Mucosa of descending colon (tissue), 3 donors: ENCODE data around the gene KIAA0040. TPM values are rescaled to one million over a fixed set of nuclear protein-coding genes. Genes with fewer than 3 reads are reported as not detected.
A peak's percentile ranks its signal among the peaks of the same experiment; 100 is the strongest.

Experiments
- ATAC-seq: fragments of 200-7000 bp; cut with Tn5 transposase; one replicate; pipeline ENCODE4 v1.9.1; 2020; ENCODE audit warnings: mild to moderate bottlenecking, moderate library complexity
- DNase-seq, 3 donors: peaks; one replicate each; pipeline ENCODE4 v3.0.0-alpha.2; 2020
- H3K36me3 ChIP-seq: fragments of 200-600 bp; one replicate; pipeline ENCODE4 v1.8.0; 2021; ENCODE audit warnings: low read depth, mild to moderate bottlenecking
- H3K4me1 ChIP-seq: fragments of 200-600 bp; one replicate; pipeline ENCODE4 v1.8.0; 2021; ENCODE audit warnings: low read depth, mild to moderate bottlenecking
- H3K4me3 ChIP-seq: fragments of 200-600 bp; one replicate; pipeline ENCODE4 v1.8.0; 2021; ENCODE audit warnings: mild to moderate bottlenecking
- H3K9me3 ChIP-seq: fragments of 200-600 bp; one replicate; pipeline ENCODE4 v1.8.0; 2021; ENCODE audit warnings: mild to moderate bottlenecking
- intact Hi-C, 2 donors: fragments of 100-400 bp; cut with DNase I in 1 of 2; cut with micrococcal nuclease in 1 of 2; formaldehyde crosslinking; loops; one replicate each; pipeline versions ENCODE4 v1.11.0 to v1.11.1; 2022; cut with DNase I, micrococcal nuclease
- long read RNA-seq, 2 donors: library from polyadenylated mRNA; unstranded; transcript quantifications; one replicate each; pipeline ENCODE4 v2.0.0, GENCODE V29; 2019 to 2021
- total RNA-seq, 3 donors: library from RNA; stranded (reverse); fragmentation: NEBNext Ultra II Directional in 2 of 3; extraction: Animal tissue kit (Norgen Biotek cat#: 25700) in 2 of 3; gene quantifications; one replicate each; pipeline versions ENCODE4 v1.2.1 to v1.2.4, GENCODE V29; 2021 to 2023
- TF ChIP-seq, protein P1 (sequence below): fragments of 200-600 bp; IDR thresholded peaks from one replicate; pipeline ENCODE4 v1.8.0; 2022; ENCODE audit warnings: antibody characterized with exemption, mild to moderate bottlenecking
- donor health status: DM: no; HTN: no; CAD: no; lungs with moderate emphysema.
- donor health status: DM: no; HTN: no; CAD: no.
- donor health status: DM: no; HTN: yes; CAD: no.

KIAA0040 gene
- total RNA-seq: 10 to 100 TPM; 13.3 to 18.8 (median 13.3) TPM
- long read RNA-seq, donor 1, full-length matches to known transcripts: 2 of 3 reads
- long read RNA-seq, donor 1, partial matches to known transcripts: 0 of 3 reads
- long read RNA-seq, donor 1, other reads (novel, unspliced or antisense): 1 of 3 reads
- long read RNA-seq, donor 2, full-length matches to known transcripts: 3 of 4 reads
- long read RNA-seq, donor 2, partial matches to known transcripts: 1 of 4 reads
- long read RNA-seq, donor 2, other reads (novel, unspliced or antisense): 0 of 4 reads

DNA sequence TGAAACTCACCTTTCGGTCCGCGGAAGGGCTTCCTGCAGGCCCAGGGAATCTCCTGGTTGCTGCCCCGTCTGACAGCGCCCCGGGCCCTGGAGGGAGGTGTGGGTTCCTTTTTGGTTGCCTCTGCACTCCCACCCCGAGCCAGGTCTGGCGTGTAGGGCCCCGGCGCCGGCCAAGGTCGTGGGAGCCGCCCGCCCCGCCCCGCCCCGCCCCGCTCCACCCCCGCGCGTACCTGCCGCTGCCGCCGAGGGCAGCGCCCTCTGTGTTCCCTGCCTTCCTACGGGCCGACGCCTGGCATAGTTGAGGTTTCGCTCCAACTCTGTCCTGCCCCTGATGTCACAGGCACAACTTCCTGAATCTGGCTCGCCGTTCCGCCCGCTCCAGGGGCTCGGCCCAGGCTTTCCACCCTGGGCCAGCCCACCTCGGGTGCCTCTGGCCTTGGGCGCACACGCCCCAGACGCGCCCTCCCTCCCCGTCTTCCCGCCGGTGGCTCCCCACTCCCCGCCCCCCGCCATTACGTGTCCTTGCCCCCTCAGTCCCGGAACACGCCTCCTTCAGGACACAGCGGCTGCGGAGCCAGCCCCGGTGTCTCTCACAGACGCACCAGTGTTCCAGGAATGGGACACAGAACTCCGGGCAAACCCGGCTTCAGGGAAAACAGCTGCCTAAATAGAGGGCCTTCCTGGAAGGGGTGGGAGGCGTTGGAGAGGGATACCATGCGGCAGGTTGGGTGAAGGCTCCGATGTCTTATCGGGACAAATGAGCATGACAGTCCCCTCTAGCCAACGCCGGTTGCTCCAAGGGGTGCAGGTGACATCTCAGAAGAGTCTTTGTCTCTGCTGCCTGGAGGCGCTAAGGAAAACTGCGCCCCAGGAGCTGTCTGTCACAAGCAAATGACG is at the start of gene KIAA0040:
TSS of gene KIAA0040 (minus strand) at position 147 of the 897 bp plus-strand sequence. CDS start 31,763 bp downstream, outside the sequence.
- peak; percentile 81 to 89 (median 88) for DNase-seq

DNA sequence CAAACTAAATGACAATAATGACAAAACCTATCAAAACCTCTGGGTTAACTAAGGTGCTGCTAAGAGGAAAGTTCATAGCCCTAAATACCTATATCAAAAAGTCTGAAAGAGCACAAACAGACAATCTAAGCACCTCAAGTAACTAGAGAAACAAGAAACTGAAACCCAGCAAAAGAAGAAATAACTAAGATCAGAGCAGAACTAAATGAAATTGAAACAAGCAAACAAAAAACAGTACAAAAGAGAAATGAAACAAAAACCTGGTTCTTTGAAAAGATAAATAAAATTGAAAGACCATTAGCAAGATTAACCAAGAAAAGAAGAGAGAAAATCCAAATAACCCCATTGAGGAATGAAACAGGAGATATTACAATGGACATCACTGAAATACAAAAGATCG is 44.8 kb upstream of the KIAA0040 start:
- ATAC-seq: no peak
- intact Hi-C loops: no loop called here
- DNase-seq: no peak
- Histone ChIP-seq H3K9me3 (no peaks in the 10 kb centered on the region), H3K4me1 (no peaks in the 10 kb centered on the region), H3K4me3 (no peak overlapping the region), H3K36me3 (no peaks in the 10 kb centered on the region)
- TF ChIP-seq, protein P1, sequence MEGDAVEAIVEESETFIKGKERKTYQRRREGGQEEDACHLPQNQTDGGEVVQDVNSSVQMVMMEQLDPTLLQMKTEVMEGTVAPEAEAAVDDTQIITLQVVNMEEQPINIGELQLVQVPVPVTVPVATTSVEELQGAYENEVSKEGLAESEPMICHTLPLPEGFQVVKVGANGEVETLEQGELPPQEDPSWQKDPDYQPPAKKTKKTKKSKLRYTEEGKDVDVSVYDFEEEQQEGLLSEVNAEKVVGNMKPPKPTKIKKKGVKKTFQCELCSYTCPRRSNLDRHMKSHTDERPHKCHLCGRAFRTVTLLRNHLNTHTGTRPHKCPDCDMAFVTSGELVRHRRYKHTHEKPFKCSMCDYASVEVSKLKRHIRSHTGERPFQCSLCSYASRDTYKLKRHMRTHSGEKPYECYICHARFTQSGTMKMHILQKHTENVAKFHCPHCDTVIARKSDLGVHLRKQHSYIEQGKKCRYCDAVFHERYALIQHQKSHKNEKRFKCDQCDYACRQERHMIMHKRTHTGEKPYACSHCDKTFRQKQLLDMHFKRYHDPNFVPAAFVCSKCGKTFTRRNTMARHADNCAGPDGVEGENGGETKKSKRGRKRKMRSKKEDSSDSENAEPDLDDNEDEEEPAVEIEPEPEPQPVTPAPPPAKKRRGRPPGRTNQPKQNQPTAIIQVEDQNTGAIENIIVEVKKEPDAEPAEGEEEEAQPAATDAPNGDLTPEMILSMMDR: no peak

More for the DNA sequence above, at the start of gene KIAA0040:
- peak; percentile 90 for ATAC-seq
- H3K9me3 ChIP-seq: no peaks in the 10 kb centered on the region
- intact Hi-C loops: no loop called here
- H3K4me1 ChIP-seq: peaks cover 12% of the 10 kb centered on the region
- H3K4me3 ChIP-seq: peak within 1 kb of the TSS; percentile 35
- TF ChIP-seq, protein P1: no peak
- no peaks in the 10 kb centered on the region for H3K36me3 ChIP-seq

DNA sequence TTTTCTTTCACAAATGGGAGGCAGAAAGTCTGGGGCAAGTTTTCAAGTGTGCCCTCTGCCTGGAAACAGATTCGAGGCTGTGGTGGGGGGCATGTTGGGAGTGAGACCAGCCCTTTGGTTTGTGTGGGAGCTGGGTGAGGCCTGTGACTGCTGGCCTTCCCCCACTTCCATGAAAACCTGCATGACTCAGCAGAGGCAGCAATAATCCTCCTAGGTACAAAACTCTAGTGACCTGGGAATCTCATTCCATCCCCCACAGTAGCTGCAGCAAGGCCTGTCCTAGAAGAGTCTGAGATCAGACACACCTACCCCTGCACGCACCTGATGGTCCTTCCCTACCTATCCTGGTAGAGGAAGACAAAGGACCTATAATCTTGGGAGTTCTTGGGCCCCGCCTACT is 42.1 kb upstream of the KIAA0040 start:
- intact Hi-C loops: no loop called here
- Histone ChIP-seq H3K4me1 (no peaks in the 10 kb centered on the region), H3K36me3 (no peaks in the 10 kb centered on the region), H3K4me3 (no peak overlapping the region), H3K9me3 (no peaks in the 10 kb centered on the region)
- ATAC-seq (no peak), DNase-seq (no peak)
- TF ChIP-seq, protein P1: no peak

DNA sequence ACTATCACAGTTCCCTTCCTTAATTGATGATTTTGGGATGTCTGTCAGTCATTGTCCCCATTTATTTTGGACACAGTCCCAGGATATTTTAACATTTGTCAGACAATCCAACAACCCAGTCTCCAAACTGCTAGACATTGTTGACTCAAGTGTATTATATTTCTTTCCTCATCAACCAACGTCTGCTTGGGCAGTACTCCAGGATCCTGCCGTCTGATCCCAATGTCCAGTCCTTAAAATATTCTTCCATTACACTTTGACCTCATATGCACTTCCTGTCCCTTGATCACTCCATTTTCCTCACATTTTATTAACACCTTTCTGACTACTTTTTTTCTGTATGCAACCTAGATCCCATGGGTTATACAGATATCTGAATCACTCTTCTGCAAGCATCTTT is 39.8 kb upstream of the KIAA0040 start:
- Histone ChIP-seq H3K4me3 (no peak overlapping the region), H3K36me3 (no peaks in the 10 kb centered on the region), H3K9me3 (no peaks in the 10 kb centered on the region), H3K4me1 (no peaks in the 10 kb centered on the region)
- intact Hi-C loops: no loop called here
- ATAC-seq (no peak), DNase-seq (no peak)
- TF ChIP-seq, protein P1: no peak

DNA sequence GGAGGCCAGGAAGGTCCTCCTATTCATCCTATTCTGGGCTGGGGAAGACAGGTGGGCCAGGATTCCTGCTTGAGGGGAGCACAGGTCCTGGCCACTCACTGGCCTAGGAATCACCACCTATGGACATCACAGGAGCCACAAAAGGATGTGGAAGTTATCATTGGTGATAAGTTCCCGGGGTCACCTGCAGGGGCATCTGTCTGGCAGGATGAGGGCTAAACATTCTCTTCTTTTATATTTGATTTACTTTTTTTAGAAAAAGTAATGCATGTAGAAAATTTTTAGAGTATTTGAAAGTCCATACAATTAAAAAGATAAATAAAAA is 33.2 kb upstream of the KIAA0040 start:
- H3K4me1 ChIP-seq: no peaks in the 10 kb centered on the region
- H3K4me3 ChIP-seq: no peak overlapping the region
- no peak for ATAC-seq
- H3K36me3 ChIP-seq: no peaks in the 10 kb centered on the region
- no peaks in the 10 kb centered on the region for H3K9me3 ChIP-seq
- intact Hi-C loops: no loop called here
- TF ChIP-seq, protein P1: no peak
- no peak for DNase-seq
